HG02840 (cell line): ENCODE results near the gene PPT2.
A peak's percentile ranks its signal among the peaks of the same experiment; 100 is the strongest.
"Not testable (repeated sequence)": the region's sequence is repeated elsewhere in the genome, so short reads cannot be mapped to it uniquely, and the experiment has no call there.

ENCODE experiments used
- ATAC-seq: cut with Tn5 transposase; IDR thresholded peaks from one replicate; pipeline ENCODE4 v1.9.1; 2021; ENCODE audit warnings: mild to moderate bottlenecking, moderate library complexity, moderate number of reproducible peaks; ENCODE audit not compliant: unreplicated experiment, low FRiP score

Gene PPT2

GRCh38 chr6:32175322-32175710, 21.4 kb downstream of the PPT2 start:
- no peak for ATAC-seq

- peak; percentile 36 for ATAC-seq
These were observed 22.0 kb downstream of the PPT2 start, which contains the start of gene AGPAT1 for GRCh38 chr6:32175711-32176475. Gene AGPAT1 (minus strand): TSS chr6:32176084. CDS start chr6:32171496, 4,588 bp downstream.

- no peak for ATAC-seq
These were observed 22.7 kb downstream of the PPT2 start for GRCh38 chr6:32176476-32177182.

GRCh38 chr6:32177183-32177787, 23.3 kb downstream of the PPT2 start:
- ATAC-seq = no peak

GRCh38 chr6:32177788-32178546, 24.0 kb downstream of the PPT2 start, which contains the start of gene RNF5:
Gene RNF5 (plus strand): TSS chr6:32178405. CDS start chr6:32178512, 107 bp downstream.
- ATAC-seq = peak; percentile 70

- ATAC-seq = no peak
These were observed 24.9 kb downstream of the PPT2 start for GRCh38 chr6:32178547-32179440.

GRCh38 chr6:32179766-32180405, 25.9 kb downstream of the PPT2 start:
- ATAC-seq = no peak

- ATAC-seq = no peak
These were observed 27.3 kb downstream of the PPT2 start for GRCh38 chr6:32181148-32181702.

- ATAC-seq = no peak
These were observed 28.1 kb downstream of the PPT2 start for GRCh38 chr6:32181915-32182529.

GRCh38 chr6:32182555-32182981, 28.6 kb downstream of the PPT2 start:
- ATAC-seq = no peak

- no peak for ATAC-seq
These were observed 29.1 kb downstream of the PPT2 start for GRCh38 chr6:32183030-32183429.

- ATAC-seq = no peak
These were observed 29.6 kb downstream of the PPT2 start for GRCh38 chr6:32183483-32184083.

- no peak for ATAC-seq
These were observed 30.2 kb downstream of the PPT2 start, which contains the start of gene AGER for GRCh38 chr6:32184084-32184640. Gene AGER (minus strand): TSS chr6:32184253. CDS start chr6:32184222, 31 bp downstream.

GRCh38 chr6:32185681-32186131, 31.8 kb downstream of the PPT2 start:
- ATAC-seq = not testable (repeated sequence)

- ATAC-seq = not testable (repeated sequence)
These were observed 32.4 kb downstream of the PPT2 start for GRCh38 chr6:32186151-32186840.

GRCh38 chr6:32187009-32187709, 33.2 kb downstream of the PPT2 start:
- no peak for ATAC-seq
